GM19397 (cell line): Measurements from ENCODE around the gene ELAVL3.
"Not testable (repeated sequence)": the region's sequence is repeated elsewhere in the genome, so short reads cannot be mapped to it uniquely, and the experiment has no call there.

Source experiments
- ATAC-seq: cut with Tn5 transposase; IDR thresholded peaks from one replicate; pipeline ENCODE4 v1.9.1; 2021; ENCODE audit warnings: mild to moderate bottlenecking, moderate library complexity; ENCODE audit not compliant: unreplicated experiment

Gene ELAVL3

DNA sequence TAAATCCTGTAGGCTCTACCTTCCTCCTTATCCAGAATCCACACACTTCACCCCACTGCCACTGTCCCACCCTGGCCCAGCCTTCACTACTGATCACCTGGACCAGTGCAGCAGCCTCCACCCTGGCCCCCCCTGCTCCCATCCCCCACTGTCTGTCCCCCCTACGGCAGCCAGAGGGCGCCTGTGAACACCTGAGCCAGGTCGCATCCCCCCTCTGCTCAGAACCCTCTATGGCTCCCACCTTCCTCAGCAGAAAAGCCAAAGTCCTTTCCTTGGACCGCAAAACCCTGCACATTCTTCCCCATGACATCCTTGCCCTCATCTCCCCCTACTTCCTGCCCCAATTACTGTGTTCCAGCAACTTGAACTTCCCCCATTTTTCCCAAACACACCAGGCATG is 20.6 kb downstream of the ELAVL3 start:
- no peak for ATAC-seq

DNA sequence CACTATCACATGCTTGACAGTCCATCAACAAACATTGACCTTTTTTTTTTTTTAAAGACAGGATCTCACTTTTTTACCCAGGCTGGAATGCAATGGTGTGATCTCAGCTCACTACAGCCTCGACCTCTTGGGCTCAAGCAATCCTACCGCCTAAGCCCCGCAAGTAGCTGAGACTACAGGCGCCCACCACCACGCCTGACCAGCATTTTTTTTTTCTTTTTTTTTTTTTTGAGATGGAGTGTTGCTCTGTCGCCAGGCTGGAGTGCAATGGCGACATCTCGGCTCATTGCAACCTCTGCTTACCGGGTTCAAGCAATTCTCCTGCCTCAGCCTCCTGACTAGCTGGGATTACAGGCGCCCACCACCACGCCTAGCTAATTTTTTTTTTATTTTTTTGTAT is 21.9 kb downstream of the ELAVL3 start:
- ATAC-seq, result not testable (repeated sequence)

DNA sequence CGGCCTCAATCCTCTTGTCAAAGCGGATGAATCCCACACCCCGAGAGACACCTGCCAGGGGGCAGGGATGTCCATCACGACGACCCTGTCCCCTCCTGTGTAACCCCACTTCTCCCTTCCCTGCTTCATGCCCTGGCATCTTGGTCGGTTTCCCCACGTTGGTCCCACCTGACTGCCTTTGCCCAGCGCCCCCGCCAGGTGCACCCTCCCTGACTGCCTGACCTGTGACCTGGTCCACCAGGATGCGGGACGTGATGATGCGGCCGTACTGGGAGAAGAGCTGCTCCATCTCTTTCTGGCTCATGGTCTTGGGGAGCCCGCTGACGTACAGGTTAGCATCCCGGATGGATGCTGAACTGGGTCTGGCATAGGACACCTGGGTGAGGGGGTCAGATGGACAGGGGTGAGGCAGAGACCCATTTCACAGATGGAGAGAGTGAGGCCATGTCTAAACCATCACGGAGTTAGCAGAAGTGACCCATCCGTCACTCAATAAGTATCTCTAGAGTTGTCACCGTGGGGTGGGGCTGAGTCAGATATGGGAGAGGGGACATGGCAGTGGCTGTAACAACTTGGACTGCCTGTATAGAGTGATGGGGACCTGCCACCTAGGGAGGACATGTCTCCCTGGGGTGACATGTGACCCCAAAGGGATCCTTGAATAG is 22.5 kb downstream of the ELAVL3 start:
- ATAC-seq, result no peak

DNA sequence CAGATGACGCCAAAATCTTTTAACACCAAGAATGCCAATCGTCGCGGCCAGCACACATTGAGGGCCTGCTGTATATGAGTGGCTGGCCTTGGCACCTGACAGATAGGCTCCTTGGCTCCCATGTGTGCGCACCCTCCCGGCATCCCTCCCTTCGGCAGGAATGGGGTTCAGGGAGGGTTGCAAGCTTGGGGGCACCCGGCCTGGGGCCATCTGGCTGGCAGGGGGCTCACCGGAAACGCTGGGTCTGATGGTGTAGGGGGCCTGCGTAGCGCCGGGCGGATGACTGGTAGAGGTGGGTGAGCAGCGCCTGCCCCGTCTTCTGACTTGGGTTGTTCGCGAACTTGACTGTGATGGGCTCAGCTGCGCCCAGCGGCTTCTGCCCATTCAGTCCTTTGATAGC is 23.0 kb downstream of the ELAVL3 start:
- no peak for ATAC-seq

DNA sequence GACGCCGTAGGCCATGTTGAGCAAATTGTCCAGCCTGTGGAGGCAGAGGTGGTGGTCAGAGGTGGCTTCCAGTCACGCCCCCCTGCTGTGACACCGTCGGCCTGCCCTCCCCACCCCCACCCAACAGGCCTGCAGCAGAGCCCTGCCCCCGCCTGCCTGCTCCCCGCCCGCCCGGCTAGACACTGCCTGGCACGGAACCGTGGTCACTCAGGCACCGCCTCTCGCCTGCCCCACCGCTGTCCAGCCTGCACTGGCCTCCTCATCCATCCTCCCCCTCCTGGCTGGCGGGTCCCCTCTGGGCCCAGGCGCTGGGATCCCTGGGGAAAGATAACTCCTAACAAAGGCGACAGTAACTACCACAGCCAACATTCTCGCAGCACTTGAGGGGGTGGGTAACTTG is 23.7 kb downstream of the ELAVL3 start:
- ATAC-seq, result no peak

DNA sequence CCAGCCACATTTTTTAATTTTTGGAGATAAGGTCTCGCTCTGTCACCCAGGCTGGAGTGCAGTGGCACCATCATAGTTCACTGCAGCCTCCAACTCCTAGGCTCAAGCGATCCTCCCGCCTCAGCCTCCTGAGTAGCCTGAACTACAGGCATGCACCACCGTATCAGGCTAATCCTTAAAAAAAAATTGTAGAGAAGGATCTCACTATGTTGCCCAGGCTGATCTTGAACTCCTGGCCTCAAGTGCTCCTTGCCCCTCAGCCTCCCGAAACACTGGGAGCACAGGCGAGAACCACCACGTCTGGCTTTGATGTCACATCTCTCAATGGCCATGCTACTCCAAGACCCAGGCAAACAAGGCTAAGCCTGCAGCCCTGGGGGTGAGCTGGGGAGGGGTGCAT is 24.2 kb downstream of the ELAVL3 start:
- no peak for ATAC-seq

DNA sequence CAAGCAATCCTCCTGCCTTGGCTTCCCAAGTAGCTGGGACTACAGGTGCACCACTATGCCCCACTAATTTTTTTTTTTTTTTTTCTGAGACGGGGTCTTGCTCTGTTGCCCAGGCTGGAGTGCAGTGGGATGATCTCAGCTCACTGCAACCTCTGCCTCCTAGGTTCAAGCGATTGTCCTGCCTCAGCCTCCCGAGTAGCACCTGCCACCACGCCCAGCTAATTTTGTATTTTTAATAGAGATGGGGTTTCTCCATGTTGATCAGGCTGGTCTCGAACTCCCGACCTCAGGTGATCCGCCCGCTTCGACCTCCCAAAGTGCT is 25.7 kb downstream of the ELAVL3 start:
- ATAC-seq, result not testable (repeated sequence)

DNA sequence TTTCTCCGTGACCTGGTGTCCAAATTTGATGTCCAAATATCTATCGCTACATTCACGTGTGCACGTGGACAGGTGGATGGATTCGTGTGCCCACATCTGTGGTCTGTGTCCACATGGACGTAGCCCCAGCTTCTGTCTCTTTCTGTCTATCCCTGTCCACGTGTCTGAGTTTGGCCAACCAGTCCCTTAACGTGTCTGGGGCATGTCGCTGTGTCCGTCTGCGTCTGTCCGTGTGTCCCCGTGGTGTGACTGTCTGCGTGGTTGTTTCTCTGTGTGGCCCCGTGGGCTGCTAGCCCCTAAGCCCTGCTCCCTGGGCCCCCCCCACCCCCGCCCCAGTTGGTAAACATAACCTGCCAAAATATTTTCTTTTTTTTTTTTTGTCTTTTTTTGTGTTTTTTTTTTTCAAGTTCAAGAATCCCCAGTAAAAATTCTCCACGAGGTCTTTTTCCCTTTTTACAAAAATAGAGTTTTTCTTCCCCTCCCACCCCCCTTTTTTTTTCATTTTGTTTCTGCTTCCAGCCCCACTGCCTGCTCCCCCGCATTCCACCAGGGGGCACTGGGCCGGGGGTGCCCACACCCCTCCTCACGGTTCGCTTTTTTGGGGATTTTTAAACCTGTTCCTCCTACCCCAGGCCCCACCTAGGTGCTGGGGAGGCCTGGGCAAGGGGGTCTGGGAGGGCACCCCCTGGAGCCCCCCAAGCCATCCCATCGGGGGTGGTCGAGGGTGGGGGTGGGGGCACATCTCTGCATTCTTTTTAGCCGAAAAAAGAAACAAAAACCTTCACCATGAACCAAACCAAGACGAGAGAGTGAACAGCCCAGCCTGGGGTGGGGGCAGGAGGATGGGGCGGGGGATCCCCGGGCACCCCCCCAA is 27.1 kb downstream of the ELAVL3 start:
- ATAC-seq, result no peak

DNA sequence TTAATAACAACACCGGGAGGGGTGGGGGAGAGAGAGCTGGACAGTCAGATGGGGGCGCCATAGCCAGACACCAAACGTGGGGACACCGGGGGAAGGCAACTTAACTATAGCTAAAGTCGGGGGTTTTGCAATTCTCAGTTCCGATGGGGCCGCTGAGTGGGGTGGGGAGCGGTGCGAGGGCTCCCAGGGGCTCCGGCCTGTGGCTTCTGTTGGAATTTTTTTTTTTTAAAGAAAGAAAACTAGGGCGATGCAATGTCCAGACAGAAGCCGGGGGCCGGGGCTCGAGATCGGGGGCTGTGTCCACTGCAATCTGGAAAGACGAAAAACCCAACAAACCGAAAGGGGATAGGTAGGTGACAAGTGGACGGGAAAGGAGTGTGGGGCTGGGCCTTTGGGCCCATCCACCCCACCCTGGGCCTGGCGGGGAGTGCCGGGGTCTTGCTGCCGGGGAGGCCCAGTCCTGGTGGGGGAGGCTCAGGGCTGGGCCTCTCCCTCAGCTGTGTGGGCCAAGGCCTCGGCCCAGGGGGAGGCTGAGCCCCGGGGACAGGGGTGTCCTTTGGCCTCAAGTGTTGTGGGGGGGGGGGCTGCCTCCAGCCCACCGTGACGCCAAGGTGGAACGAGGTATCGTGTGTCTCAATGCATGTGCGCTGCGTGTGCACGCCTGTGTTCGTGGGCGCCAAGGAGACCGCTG is 28.1 kb downstream of the ELAVL3 start:
- ATAC-seq, result no peak

DNA sequence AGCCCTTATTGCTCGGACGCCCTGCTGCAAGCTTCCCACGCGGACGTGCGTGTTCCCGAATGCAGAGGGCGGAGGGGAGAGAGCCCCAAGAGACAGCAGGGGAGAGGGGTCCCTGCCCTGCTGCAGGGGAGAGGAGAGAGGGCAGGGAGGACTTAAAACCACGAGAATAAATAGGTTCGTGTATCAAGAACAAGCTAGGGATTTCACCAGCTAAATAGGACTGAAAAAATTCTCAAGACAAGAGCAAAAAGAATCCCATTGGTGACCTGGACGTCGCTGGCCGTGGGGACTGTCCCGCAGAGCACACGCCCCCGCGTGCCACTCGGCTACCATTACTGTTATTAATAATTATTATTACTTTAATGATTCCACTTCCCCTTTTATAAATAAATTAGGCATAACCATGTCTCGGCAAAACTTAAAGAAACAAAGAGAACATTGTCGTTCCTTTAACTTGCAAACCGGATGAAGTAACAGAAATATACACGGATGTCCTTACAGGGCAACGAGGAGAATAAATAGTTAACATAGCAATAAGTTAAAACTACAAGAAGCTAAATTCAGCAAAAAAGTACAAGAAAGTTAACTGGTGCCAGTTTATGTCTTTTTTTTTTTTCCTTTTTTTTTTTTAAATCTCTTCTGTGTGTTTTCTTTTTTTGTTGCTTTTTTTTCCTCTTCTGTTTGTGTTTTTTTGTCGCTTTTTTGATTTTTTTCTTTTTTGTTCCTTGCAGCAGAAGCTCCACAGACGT is 28.8 kb downstream of the ELAVL3 start:
- ATAC-seq, result no peak

DNA sequence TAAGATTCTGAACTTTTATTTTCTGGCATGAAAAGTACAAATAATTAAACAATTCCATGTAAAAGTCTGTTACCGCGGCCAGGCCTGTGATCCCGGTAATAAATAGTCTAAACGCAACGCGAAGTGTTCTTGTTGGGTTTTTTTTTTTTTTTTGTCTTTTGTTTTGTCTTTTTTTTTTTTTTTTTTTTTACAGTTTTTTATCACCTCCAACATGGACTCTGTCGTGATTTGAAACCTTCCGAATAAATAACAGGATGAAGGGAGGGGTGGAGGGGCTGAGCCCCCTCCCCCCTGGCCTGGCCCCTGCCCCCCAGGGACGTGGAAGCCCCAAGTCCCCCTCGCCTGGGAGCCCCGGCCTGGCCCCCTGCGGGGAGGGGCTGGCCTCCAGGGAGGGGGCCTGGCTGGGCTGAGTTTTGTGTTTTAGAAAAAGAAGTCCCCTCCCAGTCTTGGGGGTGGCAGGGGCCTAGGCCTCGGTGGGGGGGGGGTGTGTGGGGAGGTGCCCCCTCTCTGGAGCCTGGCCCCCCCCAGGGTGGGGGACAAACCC is 29.4 kb downstream of the ELAVL3 start:
- no peak for ATAC-seq

DNA sequence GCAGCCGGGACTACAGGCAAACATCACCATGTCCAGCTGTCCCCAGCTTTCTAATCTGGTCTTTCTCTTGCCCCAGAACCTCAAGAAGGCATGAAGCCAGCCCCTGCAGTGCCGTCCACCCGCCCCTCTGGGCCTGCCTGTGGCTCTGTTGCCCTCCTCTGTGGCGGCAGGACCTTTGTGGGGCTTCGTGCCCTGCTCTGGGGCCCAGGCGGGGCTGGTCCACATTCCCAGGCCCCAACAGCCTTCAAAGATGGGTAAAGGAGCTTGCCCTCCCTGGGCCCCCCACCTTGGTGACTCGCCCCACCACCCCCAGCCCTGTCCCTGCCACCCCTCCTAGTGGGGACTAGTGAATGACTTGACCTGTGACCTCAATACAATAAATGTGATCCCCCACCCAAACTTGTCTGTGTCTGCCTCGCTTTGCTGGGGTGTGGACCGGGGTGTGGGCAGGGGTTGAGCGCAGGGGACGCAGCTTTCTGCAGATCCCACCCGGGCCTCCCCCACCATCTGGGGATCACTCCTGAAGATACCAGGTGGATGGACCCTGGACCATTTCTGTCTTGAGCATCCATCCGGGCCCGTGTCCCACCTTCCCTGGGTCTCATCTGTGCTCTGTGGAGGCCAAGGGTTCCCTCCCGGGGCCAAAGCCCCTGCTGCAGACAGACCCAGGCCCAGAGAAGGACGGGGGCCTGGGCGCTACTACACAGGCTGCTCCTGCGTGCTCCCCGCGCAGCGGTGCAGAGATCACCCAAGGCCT is 30.1 kb downstream of the ELAVL3 start:
- no peak for ATAC-seq

DNA sequence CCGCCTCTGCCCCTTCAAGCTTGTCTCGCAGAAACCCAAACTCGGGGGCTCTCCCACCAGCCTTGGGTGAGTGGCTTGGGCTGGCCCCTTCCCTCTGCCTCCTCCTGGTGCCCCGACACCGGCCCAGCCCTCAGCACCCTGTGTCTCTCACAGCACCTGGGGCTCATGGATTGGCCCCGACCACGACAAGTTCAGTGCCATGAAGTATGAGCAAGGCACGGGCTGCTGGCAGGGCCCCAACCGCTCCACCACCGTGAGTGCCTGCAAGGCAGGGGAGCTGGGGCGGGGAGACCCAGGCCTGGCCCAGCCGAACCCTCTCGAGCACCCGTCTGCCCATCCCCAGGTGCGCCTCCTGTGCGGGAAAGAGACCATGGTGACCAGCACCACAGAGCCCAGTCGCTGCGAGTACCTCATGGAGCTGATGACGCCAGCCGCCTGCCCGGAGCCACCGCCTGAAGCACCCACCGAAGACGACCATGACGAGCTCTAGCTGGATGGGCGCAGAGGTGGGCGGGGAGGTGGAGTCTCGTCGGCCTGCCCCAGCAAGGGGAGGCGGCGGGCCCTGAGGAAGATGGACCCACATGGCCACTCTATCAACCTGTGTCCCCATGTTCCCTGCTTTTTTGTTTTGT is 31.8 kb downstream of the ELAVL3 start:
- no peak for ATAC-seq

DNA sequence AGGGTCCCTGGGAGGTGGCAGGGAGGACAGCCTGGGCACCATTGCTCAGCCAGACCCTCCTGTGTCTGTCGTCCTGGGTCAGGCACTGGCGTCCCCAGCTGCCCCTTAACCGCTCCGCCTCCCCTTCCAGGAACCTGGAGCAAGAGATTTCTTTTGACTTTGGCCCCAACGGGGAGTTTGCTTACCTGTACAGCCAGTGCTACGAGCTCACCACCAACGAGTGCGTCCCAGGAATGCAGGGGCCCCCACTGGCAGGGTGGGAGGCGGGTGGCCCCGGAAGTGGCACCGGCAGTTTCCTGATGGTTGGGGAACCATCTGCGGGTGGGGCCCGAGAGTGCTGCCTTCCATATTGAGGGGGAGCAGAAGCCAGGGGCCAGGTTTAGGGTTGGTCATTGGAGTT is 32.4 kb downstream of the ELAVL3 start:
- no peak for ATAC-seq

DNA sequence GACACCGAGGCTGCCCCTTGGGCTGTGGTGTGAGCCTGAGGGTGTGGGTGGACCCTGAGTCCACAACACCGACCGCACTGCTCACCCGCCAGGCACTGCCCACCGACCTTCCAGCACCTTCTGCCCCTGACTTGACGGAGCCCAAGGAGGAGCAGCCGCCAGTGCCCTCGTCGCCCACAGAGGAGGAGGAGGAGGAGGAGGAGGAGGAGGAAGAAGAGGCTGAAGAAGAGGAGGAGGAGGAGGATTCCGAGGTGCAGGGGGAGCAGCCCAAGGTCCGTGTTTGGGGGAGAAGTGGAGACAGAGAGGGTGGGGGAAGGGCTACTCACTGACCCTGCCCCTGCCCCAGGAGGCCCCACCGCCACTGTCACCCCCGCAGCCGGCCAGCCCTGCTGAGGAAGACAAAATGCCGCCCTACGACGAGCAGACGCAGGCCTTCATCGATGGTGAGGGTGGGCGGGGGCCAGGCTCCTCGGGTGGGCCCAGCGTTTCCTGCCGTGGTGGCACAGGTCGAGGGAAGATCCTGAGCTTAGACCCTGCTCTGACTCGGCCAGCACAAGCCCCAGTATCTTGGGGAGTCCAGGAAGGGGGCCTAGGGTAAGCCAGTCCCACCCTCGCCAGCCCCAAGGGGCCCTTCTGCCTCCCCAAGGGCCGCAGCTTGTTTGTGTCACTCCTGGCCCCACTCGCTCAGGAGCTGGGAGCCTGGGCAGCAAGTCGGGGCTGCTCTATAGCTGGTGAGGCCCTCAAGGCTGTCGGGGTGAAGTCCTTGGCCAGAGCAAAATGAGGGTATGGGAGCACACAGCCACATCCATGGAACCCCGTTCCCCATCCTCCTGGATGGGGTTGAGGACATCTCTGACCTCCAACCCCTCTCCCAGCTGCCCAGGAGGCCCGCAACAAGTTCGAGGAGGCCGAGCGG is 33.2 kb downstream of the ELAVL3 start:
- ATAC-seq, result no peak

DNA sequence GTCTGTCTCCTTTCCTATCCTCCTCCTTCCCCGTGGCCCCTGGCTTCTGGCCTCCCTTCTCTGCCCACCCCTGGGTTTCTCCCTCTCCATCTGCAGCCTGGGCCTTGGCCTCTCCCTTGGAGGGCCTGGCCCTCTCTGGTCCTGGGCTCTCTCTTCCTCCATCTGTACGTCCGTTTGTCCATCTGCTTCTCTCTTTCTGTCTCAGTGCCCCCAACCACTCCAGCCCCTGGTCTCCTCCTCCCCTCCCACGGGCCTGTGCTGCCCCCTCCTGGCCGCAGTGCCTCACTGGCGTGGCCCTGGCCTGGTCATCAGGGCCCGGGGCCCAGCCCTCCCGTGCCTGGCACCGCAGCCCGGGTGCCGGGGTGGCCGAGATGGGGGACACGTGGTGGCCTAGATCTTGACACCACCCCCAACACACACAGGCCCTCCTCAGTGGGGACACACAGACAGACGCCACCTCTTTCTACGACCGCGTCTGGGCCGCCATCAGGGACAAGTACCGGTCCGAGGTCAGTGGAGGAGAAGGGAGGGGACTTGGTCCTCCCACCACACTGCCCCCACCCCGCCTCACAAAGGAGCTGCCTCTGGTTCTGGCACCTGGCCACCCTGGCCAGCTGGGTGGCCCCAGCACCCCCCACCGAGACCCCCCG is 34.1 kb downstream of the ELAVL3 start:
- no peak for ATAC-seq

DNA sequence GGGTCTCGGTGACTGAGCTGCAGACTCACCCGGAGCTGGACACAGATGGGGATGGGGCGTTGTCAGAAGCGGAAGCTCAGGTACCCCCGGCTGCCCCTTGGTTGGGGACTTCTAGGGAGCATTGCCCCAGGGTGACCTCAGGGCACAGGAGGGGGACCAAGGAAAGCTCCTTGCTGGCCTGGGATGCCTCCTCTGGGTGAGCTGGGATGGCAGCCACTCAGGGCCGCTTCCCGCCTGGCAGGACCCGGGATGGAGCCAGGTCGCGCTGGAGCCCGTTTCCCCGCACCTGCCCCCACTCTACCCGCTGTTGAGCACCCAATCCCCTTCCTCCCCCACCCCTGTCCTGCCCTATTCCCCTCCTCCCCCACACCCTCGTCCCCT is 34.6 kb downstream of the ELAVL3 start:
- no peak for ATAC-seq

DNA sequence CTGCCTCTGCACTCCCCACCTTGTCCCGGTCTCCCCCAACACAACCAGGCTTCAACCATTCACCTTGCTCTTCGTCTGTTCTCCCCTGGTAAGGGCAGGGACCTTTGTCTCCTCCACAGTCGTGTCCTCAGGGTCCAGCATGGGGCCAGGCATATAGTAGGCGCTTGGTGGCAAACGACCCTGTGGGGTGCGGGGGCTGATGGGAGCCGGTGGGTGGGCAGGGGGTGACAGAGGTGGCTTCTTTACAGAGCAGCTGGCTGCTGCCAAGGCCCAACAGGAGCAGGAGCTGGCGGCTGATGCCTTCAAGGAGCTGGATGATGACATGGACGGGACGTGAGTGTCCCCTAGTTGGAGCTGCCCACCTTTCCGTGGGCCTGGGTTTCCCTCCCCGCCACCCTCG is 35.7 kb downstream of the ELAVL3 start:
- no peak for ATAC-seq
